NCI-H748 treated with DMSO at 0.1 percent for 48 hours (cell line): ENCODE measurements around the gene SLAMF8.
A peak's percentile ranks its signal among the peaks of the same experiment; 100 is the strongest.

Experiments used
- DNase-seq: peaks from one replicate; lab custom pipeline; 2025; lab: John Stamatoyannopoulos, UW

Gene SLAMF8

GRCh38 chr1:159826441-159827101 is at the start of gene SLAMF8:
TSS of gene SLAMF8 (plus strand) at chr1:159826873. CDS start at chr1:159826899, 26 bp downstream.
- DNase-seq, result no peak

DNA sequence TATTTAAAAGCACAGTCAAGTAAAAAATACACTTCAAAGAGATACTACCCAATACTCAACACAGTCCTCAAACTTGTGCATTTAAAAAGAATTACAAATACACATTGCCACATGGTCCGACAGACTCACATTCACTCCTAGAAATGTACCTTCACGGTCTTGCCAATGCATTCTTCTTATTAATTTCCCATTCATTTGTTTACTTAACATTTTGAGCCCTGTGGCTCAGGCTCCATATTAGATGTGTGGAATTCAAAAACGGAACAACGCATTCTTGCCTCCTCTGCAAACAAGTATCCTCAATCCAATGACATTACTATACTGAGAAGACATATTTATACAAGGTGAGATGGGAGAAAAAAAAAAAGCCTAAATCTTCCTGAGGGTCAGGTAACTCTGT is 48.4 kb upstream of the SLAMF8 start:
- DNase-seq, result no peak

- DNase-seq, result no peak
Measured at GRCh38 chr1:159779403-159779851, 47.2 kb upstream of the SLAMF8 start.

- peak; percentile 73 for DNase-seq
Measured at GRCh38 chr1:159780583-159781582, 45.8 kb upstream of the SLAMF8 start, which contains the start of gene DUSP23. TSS of gene DUSP23 (plus strand) at chr1:159780962. CDS start at chr1:159781101, 139 bp downstream.

GRCh38 chr1:159781992-159782391 is 44.7 kb upstream of the SLAMF8 start:
- no peak for DNase-seq

DNA sequence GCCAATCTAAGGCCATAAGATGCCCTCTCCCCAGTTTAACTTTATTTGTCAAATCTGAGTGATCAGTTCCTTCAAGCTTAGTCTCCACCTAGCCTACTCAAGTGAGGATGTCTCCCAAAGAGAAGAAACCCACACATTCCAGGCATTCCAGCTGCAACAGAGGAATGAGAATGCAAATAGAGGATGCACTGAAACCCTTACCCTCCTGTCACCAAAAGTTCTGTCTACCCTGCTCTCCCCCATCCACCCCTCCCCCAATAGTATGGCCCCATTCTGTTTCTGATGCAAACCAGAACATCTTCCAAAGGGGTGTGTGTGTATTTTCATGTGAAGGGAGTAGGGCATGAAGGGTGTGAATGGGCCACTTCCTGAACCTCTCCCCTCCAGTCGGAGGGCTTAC is 42.9 kb upstream of the SLAMF8 start:
- DNase-seq, result no peak

- no peak for DNase-seq
Measured at GRCh38 chr1:159786465-159786864, 40.2 kb upstream of the SLAMF8 start.

DNA sequence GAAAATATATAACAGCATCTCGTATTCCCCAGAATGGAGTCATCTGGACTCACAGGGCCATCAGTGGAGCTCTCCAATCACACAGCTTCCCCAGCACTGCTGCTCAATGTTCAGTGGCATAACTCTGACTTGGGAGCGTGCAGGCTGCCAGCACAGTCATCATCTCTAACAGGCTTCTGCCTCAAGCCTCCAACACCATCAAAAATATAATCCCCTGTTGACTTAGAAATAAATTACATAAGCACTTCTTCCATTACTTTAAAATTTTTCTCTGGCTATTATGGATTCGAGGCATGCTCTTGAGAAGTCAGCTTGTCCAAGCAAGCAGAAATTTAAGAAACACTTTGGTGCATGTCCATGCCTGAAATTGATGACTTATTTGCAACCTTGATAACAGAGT is 39.7 kb upstream of the SLAMF8 start:
- no peak for DNase-seq

- peak; percentile 11 for DNase-seq
Measured at GRCh38 chr1:159790237-159790917, 36.3 kb upstream of the SLAMF8 start.

GRCh38 chr1:159791031-159791430 is 35.6 kb upstream of the SLAMF8 start:
- no peak for DNase-seq

- no peak for DNase-seq
Measured at GRCh38 chr1:159791461-159791860, 35.2 kb upstream of the SLAMF8 start.

GRCh38 chr1:159795534-159795933 is 31.1 kb upstream of the SLAMF8 start:
- DNase-seq, result no peak

- DNase-seq, result peak; percentile 76
Measured at GRCh38 chr1:159798893-159799292, 27.8 kb upstream of the SLAMF8 start.

DNA sequence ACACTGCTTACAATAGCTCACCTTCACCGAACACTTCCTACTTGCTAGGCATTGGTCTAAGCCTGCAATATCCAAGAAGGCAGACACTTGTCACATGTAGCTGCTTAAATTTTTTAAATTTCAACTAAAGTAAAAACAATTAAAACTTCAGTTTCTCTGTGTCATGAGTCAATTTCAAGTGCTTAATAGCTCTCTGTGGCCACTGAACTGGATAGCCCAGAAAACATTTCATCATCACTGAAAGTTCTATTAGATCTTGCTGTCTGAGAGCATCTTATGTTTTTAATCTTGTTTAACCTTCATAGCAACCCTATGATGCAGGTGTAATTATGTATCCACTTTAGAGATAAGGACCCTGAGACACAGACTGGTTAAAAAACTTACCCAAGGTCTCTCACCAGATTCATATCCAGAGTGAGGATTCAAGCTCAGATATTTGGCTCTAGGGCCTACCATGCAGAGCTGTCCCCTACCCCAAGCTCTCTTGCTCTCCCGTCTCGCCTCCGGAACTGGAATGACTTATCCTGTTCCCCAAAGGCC is 27.2 kb upstream of the SLAMF8 start:
- DNase-seq, result no peak

DNA sequence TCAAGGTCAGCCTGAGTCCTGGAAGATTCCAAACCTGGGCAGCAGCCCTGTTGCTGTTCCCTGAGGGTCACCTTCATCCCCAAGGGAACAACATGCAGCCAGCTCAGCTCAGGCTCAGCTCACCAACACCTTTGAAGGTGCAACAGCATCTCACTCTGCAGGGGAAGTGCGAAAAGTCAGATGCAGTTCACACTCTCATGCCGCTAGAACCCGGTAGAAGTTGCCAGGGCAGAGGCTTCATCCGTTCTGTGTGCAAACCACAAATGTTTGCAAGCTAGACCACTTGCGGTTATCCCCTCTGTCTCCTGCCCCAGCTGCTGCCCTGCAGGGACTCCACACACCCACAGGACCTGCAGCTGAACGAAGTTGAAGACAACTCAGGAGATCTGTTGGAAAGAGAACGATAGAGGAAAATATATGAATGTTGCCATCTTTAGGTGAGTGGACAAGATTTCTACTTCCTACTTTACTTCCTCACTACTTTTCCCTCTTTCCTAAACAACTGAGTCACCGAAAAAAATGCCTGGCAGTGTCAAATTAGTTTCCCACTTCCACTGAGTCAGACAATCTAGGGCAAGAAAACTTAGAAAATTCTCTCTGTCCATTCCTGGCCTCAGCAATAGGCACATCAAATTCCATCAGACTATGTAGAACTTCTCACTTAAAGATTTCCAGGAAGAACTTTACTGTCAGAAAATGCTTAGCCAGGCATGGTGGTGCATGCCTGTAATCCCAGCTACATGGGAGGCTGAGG is 26.3 kb upstream of the SLAMF8 start:
- DNase-seq, result no peak

DNA sequence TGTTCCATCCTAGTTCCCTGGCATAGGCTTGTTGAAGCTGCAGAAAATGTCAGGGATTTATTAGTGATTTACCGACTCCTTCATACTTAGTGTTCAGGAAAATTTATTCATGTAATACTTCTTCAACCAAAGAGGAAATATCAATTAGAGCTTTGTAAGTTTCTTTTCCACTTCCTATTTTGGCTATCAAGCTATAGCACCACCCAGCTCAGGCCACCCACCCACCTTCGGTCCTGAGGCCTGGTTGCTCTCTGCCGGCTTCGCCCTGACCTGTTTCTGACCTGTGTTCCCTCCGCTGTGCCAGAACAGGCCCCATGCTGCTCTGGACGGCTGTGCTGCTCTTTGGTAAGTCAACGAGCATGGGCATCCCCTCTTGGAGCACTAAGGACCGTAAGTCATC is 24.6 kb upstream of the SLAMF8 start, which contains the start of gene FCRL6:
Gene FCRL6, plus strand, starts transcription at position 250 of the 400 bp plus-strand sequence. Its CDS starts 65 bp downstream, at position 315.
- no peak for DNase-seq

GRCh38 chr1:159803956-159804689 is 22.6 kb upstream of the SLAMF8 start:
- no peak for DNase-seq

- no peak for DNase-seq
Measured at GRCh38 chr1:159804924-159805323, 21.7 kb upstream of the SLAMF8 start.

GRCh38 chr1:159815926-159816325 is 10.7 kb upstream of the SLAMF8 start:
- DNase-seq, result no peak

GRCh38 chr1:159817276-159818041 is 9.2 kb upstream of the SLAMF8 start:
- peak; percentile 94 for DNase-seq
